NCI-H187 treated with DMSO at 0.1 percent for 48 hours (cell line): ENCODE measurements around the gene DNAI2.

Experiments used
- DNase-seq: peaks from one replicate; lab custom pipeline; 2025; lab: John Stamatoyannopoulos, UW

DNAI2 gene

DNA sequence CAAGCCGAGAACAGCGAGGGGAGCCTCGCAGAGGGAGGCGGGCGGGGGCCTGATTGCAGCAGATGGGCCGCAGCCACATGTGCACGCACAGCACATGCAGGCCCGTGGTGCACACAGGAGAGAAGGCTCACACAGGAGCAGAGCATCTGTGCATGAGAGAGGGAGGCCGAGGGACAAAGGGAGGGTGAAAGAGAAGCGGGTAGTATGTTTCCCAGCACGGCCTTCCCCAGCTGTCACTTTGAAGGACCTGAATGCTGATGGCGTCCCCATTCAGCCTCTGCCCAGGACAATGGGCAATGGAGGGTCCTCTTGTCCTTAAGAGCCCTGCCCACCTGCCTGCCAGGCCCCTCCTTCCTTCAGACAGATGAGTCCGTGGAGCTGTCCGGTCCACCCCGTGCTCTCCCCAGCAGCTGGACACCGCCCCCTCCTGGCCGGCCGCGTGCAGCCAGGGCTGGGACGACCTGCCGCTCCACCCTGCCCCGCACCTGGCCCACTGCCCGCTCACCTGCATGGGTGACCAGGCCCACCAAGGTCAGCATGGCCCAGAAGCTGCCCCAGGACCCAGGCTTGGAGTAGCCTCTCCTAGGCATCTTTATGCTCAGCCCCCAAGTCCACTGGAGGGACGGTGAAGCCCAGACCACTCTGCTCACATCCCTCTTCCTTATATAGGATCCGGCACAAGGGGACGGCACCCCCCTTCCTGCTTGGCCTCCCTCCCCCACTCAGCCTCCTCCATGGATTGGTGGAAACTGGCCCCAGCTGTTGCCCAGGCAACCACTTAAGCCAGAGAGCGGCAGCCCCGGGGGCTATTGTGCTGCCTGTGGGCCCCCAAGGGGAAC, 87.4 kb downstream of the DNAI2 start, which contains the start of gene BTBD17:
Gene BTBD17 (minus strand): TSS at position 639 of the 839 bp plus-strand sequence. CDS start 49 bp downstream, at position 590.
- no peak for DNase-seq

DNA sequence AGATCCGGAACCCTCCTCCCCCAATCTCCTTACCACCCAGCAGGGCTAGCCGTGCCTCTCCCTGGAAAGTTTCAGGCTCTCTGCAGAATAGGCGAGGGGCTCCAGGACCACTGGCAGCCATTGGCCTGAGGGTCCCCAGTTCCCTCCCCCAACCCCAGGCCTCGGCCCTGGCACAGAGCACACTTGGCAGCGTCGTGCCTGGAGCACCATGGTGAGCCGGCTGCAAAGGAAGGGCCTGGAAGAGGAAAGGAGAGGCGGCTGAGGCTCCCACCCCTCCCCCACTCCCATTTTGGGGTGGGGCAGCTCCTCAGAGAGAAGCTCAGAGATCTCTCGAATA, 88.0 kb downstream of the DNAI2 start:
- DNase-seq, result no peak

DNA sequence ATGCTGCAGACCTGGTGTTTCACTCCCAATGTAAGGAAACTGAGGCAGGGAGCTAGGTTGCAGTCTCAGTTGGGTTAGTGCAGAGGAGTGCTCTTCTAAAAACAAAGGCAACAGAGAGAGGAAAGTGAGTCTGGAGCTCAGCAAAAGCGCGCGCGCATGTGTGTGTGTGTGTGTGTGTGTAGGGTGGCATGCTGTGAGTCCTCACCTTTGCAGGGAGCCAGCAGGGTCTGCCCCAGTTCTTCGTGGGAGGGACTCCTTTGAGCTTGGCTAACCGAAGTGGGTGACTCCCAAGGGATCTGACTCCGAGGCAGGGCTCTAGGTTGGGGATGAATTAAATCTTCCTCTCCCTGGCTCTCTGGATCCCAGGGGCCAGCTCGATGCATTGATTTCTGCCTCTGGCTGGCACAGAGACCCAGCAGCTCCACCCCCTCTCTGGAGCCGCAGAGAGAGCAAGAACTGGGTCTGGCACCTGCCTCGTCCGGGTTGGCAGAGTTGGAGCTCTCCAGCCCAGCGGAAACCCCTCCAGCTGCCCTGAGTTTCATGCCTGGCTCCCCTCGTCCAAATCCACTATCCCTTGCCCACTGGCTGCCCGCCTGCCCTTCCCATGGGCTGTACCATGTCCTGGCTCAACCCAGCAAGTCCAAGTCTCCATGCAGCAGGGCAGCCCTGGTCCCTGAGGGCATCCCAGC, 88.9 kb downstream of the DNAI2 start:
- no peak for DNase-seq
